Nephron progenitor cell (in vitro differentiated cells): ENCODE data around the gene PIK3IP1.
"Not testable (repeated sequence)": the region's sequence is repeated elsewhere in the genome, so short reads cannot be mapped to it uniquely, and the experiment has no call there.

Source experiments
- DNase-seq: peaks from one replicate; pipeline ENCODE4 v3.0.0; 2021
- H3K27ac Mint-ChIP-seq: 2 replicates; pipeline ENCODE4 v1.8.0; 2021; ENCODE audit warnings: mild to moderate bottlenecking, moderate library complexity, mixed read lengths
- H3K27me3 Mint-ChIP-seq: 2 replicates; pipeline ENCODE4 v1.8.0; 2021; ENCODE audit warnings: mild to moderate bottlenecking, low read depth, mixed read lengths; ENCODE audit not compliant: poor library complexity
- H3K36me3 Mint-ChIP-seq: 2 replicates; pipeline ENCODE4 v1.8.0; 2021; ENCODE audit warnings: low read depth, mixed read lengths
- H3K4me1 Mint-ChIP-seq: 2 replicates; pipeline ENCODE4 v1.8.0; 2021; ENCODE audit warnings: mixed read lengths
- H3K4me3 Mint-ChIP-seq: 2 replicates; pipeline ENCODE4 v1.8.0; 2021; ENCODE audit warnings: mild to moderate bottlenecking, moderate library complexity, mixed read lengths
- H3K9me3 Mint-ChIP-seq: 2 replicates; pipeline ENCODE4 v1.8.0; 2021; ENCODE audit warnings: mild to moderate bottlenecking, moderate library complexity, mixed read lengths
- CTCF ChIP-seq: fragments of 200-600 bp; sonication (generic); IDR thresholded peaks from 2 replicates; pipeline ENCODE4 v1.5.0; 2021; ENCODE audit warnings: antibody characterized with exemption

Gene PIK3IP1

GRCh38 chr22:31321421-31321820, 29.1 kb upstream of the PIK3IP1 start:
- no peaks in the 10 kb centered on the region for H3K4me1 Mint-ChIP-seq
- no peak for TF ChIP-seq CTCF
- no peak overlapping the region for H3K4me3 Mint-ChIP-seq
- H3K27me3 Mint-ChIP-seq, result no peaks in the 10 kb centered on the region
- H3K9me3 Mint-ChIP-seq, result peaks cover under 1% of the 10 kb centered on the region
- DNase-seq, result no peak
- H3K36me3 Mint-ChIP-seq, result peaks cover 27% of the 10 kb centered on the region
- peak overlapping the region; percentile 14 for H3K27ac Mint-ChIP-seq

DNA sequence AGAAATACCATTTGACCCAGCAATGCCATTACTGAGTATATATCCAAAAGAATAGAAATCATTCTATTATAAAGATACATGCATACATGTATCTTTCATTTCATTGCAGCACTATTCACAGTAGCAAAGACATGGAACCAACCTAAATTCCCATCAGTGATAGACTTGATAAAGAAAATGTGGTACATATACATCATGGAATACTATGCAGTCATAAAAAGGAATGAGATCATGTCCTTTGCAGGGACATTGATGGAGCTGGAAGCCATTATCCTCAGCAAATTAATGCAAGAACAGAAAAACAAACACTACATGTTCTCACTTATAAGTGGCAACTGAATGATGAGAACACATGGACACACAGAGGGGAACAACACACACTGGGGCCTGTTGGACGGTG, 21.9 kb upstream of the PIK3IP1 start:
- H3K4me1 Mint-ChIP-seq, H3K27me3 Mint-ChIP-seq, DNase-seq, H3K4me3 Mint-ChIP-seq, H3K27ac Mint-ChIP-seq: not testable (repeated sequence)
- peaks cover 13% of the 10 kb centered on the region for H3K36me3 Mint-ChIP-seq
- peaks cover 23% of the 10 kb centered on the region for H3K9me3 Mint-ChIP-seq

- peak; percentile 75 for TF ChIP-seq CTCF
- Mint-ChIP-seq H3K36me3 (peaks cover 13% of the 10 kb centered on the region), H3K27me3 (no peaks in the 10 kb centered on the region), H3K4me3 (no peak overlapping the region), H3K27ac (no peak overlapping the region), H3K4me1 (peaks cover under 1% of the 10 kb centered on the region), H3K9me3 (peaks cover 23% of the 10 kb centered on the region)
- DNase-seq, result peak; percentile 70
These were observed 21.3 kb upstream of the PIK3IP1 start for GRCh38 chr22:31313366-31314147.

DNA sequence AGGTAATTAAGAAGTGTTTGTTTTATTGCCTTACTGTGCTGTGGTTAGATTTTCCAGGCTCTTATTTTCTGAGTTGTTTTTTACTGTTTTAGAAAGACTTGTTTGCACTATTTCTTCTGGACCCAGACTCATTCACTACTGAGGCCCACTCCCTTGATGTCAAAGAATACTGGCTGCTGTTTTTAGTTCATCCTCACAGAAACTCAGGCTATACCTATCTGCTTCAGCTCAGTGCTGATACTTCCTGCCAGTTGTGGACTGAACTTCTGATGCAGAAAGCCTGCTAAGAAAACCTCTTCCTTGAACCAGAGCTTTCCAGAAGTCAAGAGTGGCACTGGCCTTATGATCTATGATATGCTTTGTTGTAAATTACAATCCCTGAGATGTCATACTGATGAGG, 15.9 kb upstream of the PIK3IP1 start:
- Mint-ChIP-seq H3K4me1 (peaks cover 6% of the 10 kb centered on the region), H3K27me3 (no peaks in the 10 kb centered on the region), H3K9me3 (no peaks in the 10 kb centered on the region), H3K27ac (no peak overlapping the region), H3K36me3 (no peaks in the 10 kb centered on the region), H3K4me3 (no peak overlapping the region)
- TF ChIP-seq CTCF, result no peak
- no peak for DNase-seq

DNA sequence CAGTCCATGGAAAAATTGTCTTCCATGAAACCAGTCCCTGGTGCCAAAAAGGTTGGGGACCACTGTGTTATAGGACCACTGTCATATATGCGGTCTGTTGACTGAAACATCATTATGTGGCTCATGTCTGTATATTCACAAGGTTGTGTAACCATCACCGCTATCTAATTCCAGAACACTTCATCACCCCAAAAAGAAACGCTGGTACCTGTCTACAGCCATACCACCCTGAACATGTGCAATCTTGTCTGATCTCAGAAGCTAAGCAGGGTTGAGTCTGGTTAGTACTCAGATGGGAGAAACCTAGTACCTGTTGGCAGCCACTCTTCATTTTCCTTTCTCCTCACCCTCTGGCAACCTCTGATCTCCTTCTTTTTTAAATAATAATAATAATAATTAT, 12.9 kb upstream of the PIK3IP1 start:
- no peak for DNase-seq
- no peak for TF ChIP-seq CTCF
- Mint-ChIP-seq H3K4me3 (no peak overlapping the region), H3K36me3 (no peaks in the 10 kb centered on the region), H3K27ac (no peak overlapping the region), H3K27me3 (peaks cover 7% of the 10 kb centered on the region), H3K9me3 (no peaks in the 10 kb centered on the region), H3K4me1 (peaks cover 8% of the 10 kb centered on the region)

DNA sequence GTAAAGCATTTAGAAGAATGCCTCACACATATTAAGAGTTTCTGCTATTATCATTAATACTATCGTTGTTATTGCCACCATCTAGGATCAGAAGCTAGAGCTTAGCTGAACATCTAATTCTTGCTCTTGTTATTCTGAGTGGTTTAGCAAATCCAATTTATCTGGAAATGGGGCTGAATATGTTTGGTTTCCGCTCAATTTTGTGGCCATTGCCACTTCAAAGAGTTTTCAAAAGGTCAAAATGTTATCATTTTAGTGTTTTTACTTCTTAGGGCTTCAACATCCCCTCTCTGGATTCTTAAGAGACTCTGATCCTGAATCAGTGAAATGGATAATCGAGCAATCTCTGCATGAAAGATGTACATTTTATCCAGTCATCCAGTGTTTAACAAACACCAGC, 10.2 kb upstream of the PIK3IP1 start:
- no peak for DNase-seq
- Mint-ChIP-seq H3K4me1 (peaks cover 7% of the 10 kb centered on the region), H3K36me3 (no peaks in the 10 kb centered on the region), H3K27ac (no peak overlapping the region), H3K9me3 (no peaks in the 10 kb centered on the region), H3K27me3 (peaks cover 12% of the 10 kb centered on the region), H3K4me3 (no peak overlapping the region)
- TF ChIP-seq CTCF, result no peak
